Ishikawa (cell line): ENCODE data around the gene PRKCE.

Experiments
- EP300 ChIP-seq: IDR thresholded peaks from 2 replicates; pipeline ENCODE4 v1.6.1; 2012; ENCODE audit warnings: borderline replicate concordance
- RAD21 ChIP-seq: IDR thresholded peaks from 2 replicates; pipeline ENCODE4 v1.6.1; 2012; ENCODE audit warnings: low read depth
- TAF1 ChIP-seq: IDR thresholded peaks from 2 replicates; pipeline ENCODE4 v1.6.1; 2012; ENCODE audit warnings: low read depth, mild to moderate bottlenecking
- TEAD4 ChIP-seq: IDR thresholded peaks from 2 replicates; pipeline ENCODE4 v1.6.1; 2012
- YY1 ChIP-seq: IDR thresholded peaks from 2 replicates; pipeline ENCODE4 v1.6.1; 2012; ENCODE audit warnings: low read depth
- TF ChIP-seq, protein P1 (sequence below): IDR thresholded peaks from 2 replicates; pipeline ENCODE4 v1.6.1; 2012

- TF ChIP-seq, protein P1, sequence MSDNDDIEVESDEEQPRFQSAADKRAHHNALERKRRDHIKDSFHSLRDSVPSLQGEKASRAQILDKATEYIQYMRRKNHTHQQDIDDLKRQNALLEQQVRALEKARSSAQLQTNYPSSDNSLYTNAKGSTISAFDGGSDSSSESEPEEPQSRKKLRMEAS = no peak
- TF ChIP-seq YY1 = no peak
- TF ChIP-seq EP300 = no peak
- no peak for TF ChIP-seq RAD21
- no peak for TF ChIP-seq TEAD4
- TF ChIP-seq TAF1 = no peak
These were observed 506.5 kb downstream of the PRKCE start for GRCh38 chr2:46157966-46158310.
